ENCODE measurements around the gene DGAT2.

DGAT2 gene

GRCh38 chr11:75781831-75782230, 13.3 kb downstream of the DGAT2 start:
- no peak for DNase-seq

GRCh38 chr11:75782540-75783263, 14.1 kb downstream of the DGAT2 start:
- no peak for DNase-seq

- DNase-seq: no peak
Measured at GRCh38 chr11:75783416-75784084, 15.0 kb downstream of the DGAT2 start.

GRCh38 chr11:75784085-75784478, 15.5 kb downstream of the DGAT2 start:
- DNase-seq: no peak

GRCh38 chr11:75784506-75784905, 15.9 kb downstream of the DGAT2 start:
- no peak for DNase-seq

- DNase-seq: no peak
Measured at GRCh38 chr11:75785187-75785586, 16.6 kb downstream of the DGAT2 start.

- no peak for DNase-seq
Measured at GRCh38 chr11:75786101-75786736, 17.6 kb downstream of the DGAT2 start.

GRCh38 chr11:75789521-75789920, 20.9 kb downstream of the DGAT2 start:
- DNase-seq: no peak

- no peak for DNase-seq
Measured at GRCh38 chr11:75790986-75791385, 22.4 kb downstream of the DGAT2 start.

- no peak for DNase-seq
Measured at GRCh38 chr11:75792127-75792731, 23.7 kb downstream of the DGAT2 start.

GRCh38 chr11:75792997-75793800, 24.6 kb downstream of the DGAT2 start:
- no peak for DNase-seq

- no peak for DNase-seq
Measured at GRCh38 chr11:75793966-75794365, 25.4 kb downstream of the DGAT2 start.

- no peak for DNase-seq
Measured at GRCh38 chr11:75795276-75796090, 26.9 kb downstream of the DGAT2 start.

GRCh38 chr11:75796091-75796435, 27.5 kb downstream of the DGAT2 start:
- no peak for DNase-seq

- DNase-seq: no peak
Measured at GRCh38 chr11:75797116-75797515, 28.5 kb downstream of the DGAT2 start.

GRCh38 chr11:75797792-75798191, 29.2 kb downstream of the DGAT2 start:
- DNase-seq: no peak

GRCh38 chr11:75800136-75800675, 31.6 kb downstream of the DGAT2 start:
- DNase-seq: no peak

GRCh38 chr11:75800728-75801361, 32.3 kb downstream of the DGAT2 start:
- DNase-seq: no peak

- DNase-seq: no peak
Measured at GRCh38 chr11:75801362-75802020, 32.9 kb downstream of the DGAT2 start.

- no peak for DNase-seq
Measured at GRCh38 chr11:75802021-75802912, 33.7 kb downstream of the DGAT2 start.
